ENCODE measurements around the gene MSTO1.
"Not testable (repeated sequence)": the region's sequence is repeated elsewhere in the genome, so short reads cannot be mapped to it uniquely, and the experiment has no call there.

Gene MSTO1

GRCh38 chr1:155598842-155599331 is 11.1 kb upstream of the MSTO1 start:
- no peak overlapping the region for H3K27ac ChIP-seq
- H3K27me3 ChIP-seq (replicated peaks) = no peaks in the 10 kb centered on the region
- DNase-seq = peak; percentile 53
- H3K4me3 ChIP-seq (ENCODE audit: low read depth, low read length) = peak overlapping the region; percentile 9
- H3K36me3 ChIP-seq (replicated peaks) = no peaks in the 10 kb centered on the region
- peak; percentile 34 for TF ChIP-seq CTCF (IDR thresholded peaks at IDR 0.05; ENCODE audit: low read depth, low read length, missing control alignments)
- in situ Hi-C loops (cut with HindIII; ENCODE audit: low pct_ligation_motif_present, low sequenced_read_pairs) = no loop called here

DNA sequence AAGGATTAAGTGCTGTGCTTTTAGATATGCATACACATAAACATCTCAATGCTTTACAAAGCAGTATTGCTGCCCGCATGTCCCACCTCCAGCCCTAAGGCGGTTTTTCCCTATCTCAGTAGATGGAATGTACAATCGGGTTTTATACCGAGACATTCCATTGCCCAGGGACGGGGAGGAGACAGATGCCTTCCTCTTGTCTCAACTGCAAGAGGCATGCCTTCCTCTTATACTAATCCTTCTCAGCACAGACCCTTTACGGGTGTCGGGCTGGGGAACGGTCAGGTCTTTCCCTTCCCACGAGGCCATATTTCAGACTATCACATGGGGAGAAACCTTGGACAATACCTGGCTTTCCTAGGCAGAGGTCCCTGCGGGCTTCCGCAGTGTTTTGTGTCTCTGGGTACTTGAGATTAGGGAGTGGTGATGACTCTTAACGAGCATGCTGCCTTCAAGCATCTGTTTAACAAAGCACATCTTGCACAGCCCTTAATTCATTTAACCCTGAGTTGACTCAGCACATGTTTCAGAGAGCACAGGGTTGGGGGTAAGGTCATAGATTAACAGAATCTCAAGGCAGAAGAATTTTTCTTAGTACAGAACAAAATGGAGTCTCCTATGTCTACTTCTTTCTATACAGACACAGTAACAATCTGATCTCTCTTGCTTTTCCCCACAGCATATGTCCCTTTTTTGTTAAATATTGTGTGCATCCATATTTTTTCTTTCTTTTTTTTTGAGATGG is 10.0 kb upstream of the MSTO1 start:
- in situ Hi-C loops (cut with HindIII; ENCODE audit: low pct_ligation_motif_present, low sequenced_read_pairs); H3K4me3 ChIP-seq (ENCODE audit: low read depth, low read length); H3K27ac ChIP-seq; H3K27me3 ChIP-seq (replicated peaks); H3K36me3 ChIP-seq (replicated peaks): not testable (repeated sequence)
- peak; percentile 9 for DNase-seq

DNA sequence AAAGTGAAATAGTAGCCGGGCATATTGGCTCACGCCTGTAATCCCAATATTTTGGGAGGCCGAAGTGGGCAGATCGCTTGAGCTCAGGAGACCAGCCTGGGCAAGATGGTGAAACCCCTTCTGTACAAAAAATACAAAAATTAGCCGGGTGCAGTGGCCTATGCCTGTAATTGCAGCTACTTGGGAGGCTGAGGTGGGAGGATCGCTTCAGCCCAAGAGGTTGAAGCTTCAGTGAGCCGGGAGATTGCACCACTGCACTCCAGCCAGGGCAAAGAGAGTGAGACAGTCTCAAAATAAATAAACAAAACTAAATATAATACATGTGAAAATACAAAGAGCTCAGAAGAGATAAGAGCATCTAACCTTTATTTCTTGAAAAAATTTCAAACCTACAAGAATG is 2.3 kb upstream of the MSTO1 start:
- Histone ChIP-seq H3K27ac (no peak overlapping the region), H3K27me3 (replicated peaks) (no peaks in the 10 kb centered on the region), H3K36me3 (replicated peaks) (peaks cover 7% of the 10 kb centered on the region), H3K4me3 (ENCODE audit: low read depth, low read length) (no peak overlapping the region)
- DNase-seq = peak; percentile 9
- in situ Hi-C loops (cut with HindIII; ENCODE audit: low pct_ligation_motif_present, low sequenced_read_pairs) = no loop called here
- no peak for TF ChIP-seq CTCF (IDR thresholded peaks at IDR 0.05; ENCODE audit: low read depth, low read length, missing control alignments)

- in situ Hi-C loops (cut with HindIII; ENCODE audit: low pct_ligation_motif_present, low sequenced_read_pairs) = no loop called here
- Histone ChIP-seq H3K27me3 (replicated peaks) (no peaks in the 10 kb centered on the region), H3K27ac (no peak overlapping the region), H3K4me3 (ENCODE audit: low read depth, low read length) (no peak overlapping the region), H3K36me3 (replicated peaks) (peaks cover 13% of the 10 kb centered on the region)
- TF ChIP-seq CTCF (IDR thresholded peaks at IDR 0.05; ENCODE audit: low read depth, low read length, missing control alignments) = no peak
- DNase-seq = no peak
Measured at GRCh38 chr1:155608888-155609225, 1.2 kb upstream of the MSTO1 start.

GRCh38 chr1:155610257-155610647 is 234 bp downstream of the MSTO1 start:
- Histone ChIP-seq H3K4me3 (ENCODE audit: low read depth, low read length) (peak overlapping the region; percentile 53), H3K36me3 (replicated peaks) (peaks cover 16% of the 10 kb centered on the region)
- in situ Hi-C loops (cut with HindIII; ENCODE audit: low pct_ligation_motif_present, low sequenced_read_pairs); H3K27ac ChIP-seq; H3K27me3 ChIP-seq (replicated peaks); DNase-seq: not testable (repeated sequence)

GRCh38 chr1:155613226-155613625 is 3.2 kb downstream of the MSTO1 start:
- DNase-seq; H3K27ac ChIP-seq; in situ Hi-C loops (cut with HindIII; ENCODE audit: low pct_ligation_motif_present, low sequenced_read_pairs); H3K4me3 ChIP-seq (ENCODE audit: low read depth, low read length); H3K27me3 ChIP-seq (replicated peaks): not testable (repeated sequence)
- peaks cover 16% of the 10 kb centered on the region for H3K36me3 ChIP-seq (replicated peaks)

GRCh38 chr1:155622191-155622590 is 12.2 kb downstream of the MSTO1 start:
- no peak for DNase-seq
- H3K27ac ChIP-seq = no peak overlapping the region
- in situ Hi-C loops (cut with HindIII; ENCODE audit: low pct_ligation_motif_present, low sequenced_read_pairs) = no loop called here
- no peaks in the 10 kb centered on the region for H3K27me3 ChIP-seq (replicated peaks)
- H3K4me3 ChIP-seq (ENCODE audit: low read depth, low read length) = no peak overlapping the region
- H3K36me3 ChIP-seq (replicated peaks) = no peaks in the 10 kb centered on the region
- no peak for TF ChIP-seq CTCF (IDR thresholded peaks at IDR 0.05; ENCODE audit: low read depth, low read length, missing control alignments)

Measured in brain microvascular endothelial cell (primary cell).